ENCODE data around the gene IGFL4.

The IGFL4 gene

GRCh38 chr19:46063201-46063600 is 22.4 kb upstream of the IGFL4 start:
- DNase-seq (ENCODE audit: low spot score) = no peak

GRCh38 chr19:46060012-46060411 is 19.2 kb upstream of the IGFL4 start:
- no peak for DNase-seq (ENCODE audit: low spot score)

GRCh38 chr19:46058778-46059177 is 18.0 kb upstream of the IGFL4 start:
- no peak for DNase-seq (ENCODE audit: low spot score)

- no peak for DNase-seq (ENCODE audit: low spot score)
Observed at GRCh38 chr19:46056536-46056935, 15.7 kb upstream of the IGFL4 start.

- no peak for DNase-seq (ENCODE audit: low spot score)
Observed at GRCh38 chr19:46052896-46053295, 12.1 kb upstream of the IGFL4 start.

GRCh38 chr19:46049597-46049996 is 8.8 kb upstream of the IGFL4 start:
- no peak for DNase-seq (ENCODE audit: low spot score)

- no peak for DNase-seq (ENCODE audit: low spot score)
Observed at GRCh38 chr19:46043519-46043918, 2.7 kb upstream of the IGFL4 start.

- no peak for DNase-seq (ENCODE audit: low spot score)
Observed at GRCh38 chr19:46042252-46042883, 1.6 kb upstream of the IGFL4 start.

- no peak for DNase-seq (ENCODE audit: low spot score)
Observed at GRCh38 chr19:46040125-46040524, 677 bp downstream of the IGFL4 start.

GRCh38 chr19:46036744-46037128 is 4.1 kb downstream of the IGFL4 start:
- DNase-seq (ENCODE audit: low spot score) = no peak

- DNase-seq (ENCODE audit: low spot score) = no peak
Observed at GRCh38 chr19:46035986-46036743, 4.6 kb downstream of the IGFL4 start.

GRCh38 chr19:46035546-46035945 is 5.3 kb downstream of the IGFL4 start:
- DNase-seq (ENCODE audit: low spot score) = no peak

GRCh38 chr19:46033401-46033800 is 7.4 kb downstream of the IGFL4 start:
- no peak for DNase-seq (ENCODE audit: low spot score)

- no peak for DNase-seq (ENCODE audit: low spot score)
Observed at GRCh38 chr19:46032597-46033025, 8.2 kb downstream of the IGFL4 start.

- DNase-seq (ENCODE audit: low spot score) = no peak
Observed at GRCh38 chr19:46031781-46032596, 8.8 kb downstream of the IGFL4 start.

GRCh38 chr19:46030812-46031550 is 9.8 kb downstream of the IGFL4 start:
- DNase-seq (ENCODE audit: low spot score) = no peak

GRCh38 chr19:46025835-46026234 is 15.0 kb downstream of the IGFL4 start:
- DNase-seq (ENCODE audit: low spot score) = no peak

GRCh38 chr19:46023311-46023779 is 17.5 kb downstream of the IGFL4 start:
- no peak for DNase-seq (ENCODE audit: low spot score)

- DNase-seq (ENCODE audit: low spot score) = no peak
Observed at GRCh38 chr19:46022431-46023310, 18.1 kb downstream of the IGFL4 start, which contains the start of gene PGLYRP1. PGLYRP1 (minus strand) TSS chr19:46023053; CDS start chr19:46023021, 32 bp downstream.

GRCh38 chr19:46022061-46022430 is 18.8 kb downstream of the IGFL4 start:
- DNase-seq (ENCODE audit: low spot score) = no peak

GRCh38 chr19:46021531-46022041 is 19.2 kb downstream of the IGFL4 start:
- no peak for DNase-seq (ENCODE audit: low spot score)
